HTERT RPE-1 (cell line): Measurements from ENCODE around the gene OTOG.

Experiments used
- in situ Hi-C: fragments of 300-500 bp; cut with MboI; formaldehyde crosslinking; loops from 4 replicates; pipeline ENCODE4 v1.14.3; 2020; ENCODE audit warnings: low sequenced_read_pairs

The OTOG gene

GRCh38 chr11:17558916-17559315 is 11.9 kb downstream of the OTOG start:
- in situ Hi-C loops, result no loop called here

DNA sequence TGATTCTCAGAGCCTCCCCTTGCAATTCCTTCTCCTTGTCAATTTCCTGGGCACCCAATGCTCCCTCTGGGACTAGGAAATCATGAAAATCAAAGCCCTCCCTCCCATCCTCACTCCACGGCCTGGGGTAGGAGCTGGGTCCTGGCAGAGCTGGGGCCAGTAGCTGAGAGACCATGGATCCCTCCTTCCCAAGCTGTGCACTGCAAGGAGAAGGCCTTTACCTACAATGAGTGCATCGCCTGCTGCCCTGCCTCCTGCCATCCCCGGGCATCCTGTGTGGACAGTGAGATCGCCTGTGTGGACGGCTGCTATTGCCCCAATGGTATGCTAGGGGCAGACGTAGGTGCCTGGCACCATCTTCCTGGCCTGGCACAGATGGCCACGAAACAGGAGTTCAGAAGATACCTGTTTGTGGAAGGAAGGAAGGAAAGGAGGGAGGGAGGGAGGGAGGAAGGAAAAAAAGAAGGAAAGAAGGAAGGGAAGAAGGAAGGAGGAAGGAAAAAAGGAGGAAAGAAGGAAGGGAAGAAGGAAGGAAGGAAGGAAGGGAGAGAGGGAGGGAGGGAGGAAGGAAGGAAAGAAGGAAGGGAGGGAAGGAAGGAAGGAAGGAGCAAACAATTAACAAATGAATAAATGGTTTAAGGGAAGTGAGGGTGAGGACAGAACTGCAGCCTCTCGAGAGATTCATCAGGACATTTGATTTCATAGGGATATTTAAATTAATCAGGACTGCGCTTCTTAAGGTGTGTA is 12.5 kb downstream of the OTOG start:
- in situ Hi-C loops, result no loop called here

DNA sequence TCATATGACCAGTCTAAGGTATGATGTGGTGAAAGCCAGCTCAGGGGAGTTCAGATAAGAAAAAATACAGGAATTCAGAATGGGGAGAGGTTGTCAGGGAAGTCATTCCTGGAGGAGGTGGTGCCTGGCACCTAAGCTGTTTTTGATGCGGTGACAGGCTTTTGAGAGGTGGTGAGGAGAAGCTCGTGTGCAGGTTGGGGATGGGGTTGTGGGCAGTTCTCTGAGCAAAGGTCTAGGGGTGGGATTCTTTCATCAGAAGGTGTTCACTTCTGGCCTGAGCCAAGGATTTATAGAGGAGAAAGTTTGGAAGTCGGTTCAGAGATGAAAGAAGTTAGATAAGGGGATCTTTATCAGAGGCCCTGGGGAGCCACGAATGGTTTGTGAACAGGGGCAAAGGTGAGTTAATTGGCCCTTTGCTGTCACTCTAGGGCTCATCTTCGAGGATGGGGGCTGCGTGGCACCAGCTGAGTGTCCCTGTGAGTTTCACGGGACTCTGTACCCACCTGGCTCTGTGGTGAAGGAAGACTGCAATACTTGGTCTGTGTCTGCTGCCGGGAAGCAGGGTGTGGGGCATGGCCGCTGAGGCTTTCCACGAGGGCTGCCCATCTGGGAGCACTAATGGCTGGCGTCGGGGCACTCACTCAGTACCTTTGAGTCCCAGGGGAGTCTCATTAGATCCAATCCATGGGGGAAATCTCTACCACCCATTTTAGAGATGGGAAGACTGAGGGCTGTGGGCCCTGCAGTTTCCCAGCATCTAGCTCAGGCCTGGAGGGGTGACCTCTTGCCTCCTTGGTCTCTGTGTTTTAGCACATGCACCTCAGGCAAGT is 13.4 kb downstream of the OTOG start:
- in situ Hi-C loops, result no loop called here

GRCh38 chr11:17561111-17561415 is 14.0 kb downstream of the OTOG start:
- in situ Hi-C loops, result no loop called here

DNA sequence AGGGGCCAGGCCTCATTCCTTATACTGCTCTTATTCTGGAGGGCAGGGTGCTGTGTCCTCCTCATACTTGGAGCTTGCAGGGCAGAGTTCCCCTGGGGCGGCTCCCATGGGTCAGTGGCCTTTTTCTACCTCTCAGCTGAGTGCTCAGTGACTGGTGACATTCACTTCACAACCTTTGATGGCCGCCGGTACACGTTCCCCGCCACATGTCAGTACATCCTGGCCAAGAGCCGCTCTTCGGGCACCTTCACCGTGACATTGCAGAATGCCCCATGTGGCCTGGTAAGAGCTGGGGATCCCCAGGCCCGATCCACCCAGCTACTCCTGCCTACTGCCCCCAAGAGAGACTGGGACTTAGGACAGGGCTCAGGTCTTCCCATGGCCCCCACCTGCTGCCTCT is 14.5 kb downstream of the OTOG start:
- in situ Hi-C loops, result no loop called here

GRCh38 chr11:17563231-17563646 is 16.2 kb downstream of the OTOG start:
- in situ Hi-C loops, result no loop called here

DNA sequence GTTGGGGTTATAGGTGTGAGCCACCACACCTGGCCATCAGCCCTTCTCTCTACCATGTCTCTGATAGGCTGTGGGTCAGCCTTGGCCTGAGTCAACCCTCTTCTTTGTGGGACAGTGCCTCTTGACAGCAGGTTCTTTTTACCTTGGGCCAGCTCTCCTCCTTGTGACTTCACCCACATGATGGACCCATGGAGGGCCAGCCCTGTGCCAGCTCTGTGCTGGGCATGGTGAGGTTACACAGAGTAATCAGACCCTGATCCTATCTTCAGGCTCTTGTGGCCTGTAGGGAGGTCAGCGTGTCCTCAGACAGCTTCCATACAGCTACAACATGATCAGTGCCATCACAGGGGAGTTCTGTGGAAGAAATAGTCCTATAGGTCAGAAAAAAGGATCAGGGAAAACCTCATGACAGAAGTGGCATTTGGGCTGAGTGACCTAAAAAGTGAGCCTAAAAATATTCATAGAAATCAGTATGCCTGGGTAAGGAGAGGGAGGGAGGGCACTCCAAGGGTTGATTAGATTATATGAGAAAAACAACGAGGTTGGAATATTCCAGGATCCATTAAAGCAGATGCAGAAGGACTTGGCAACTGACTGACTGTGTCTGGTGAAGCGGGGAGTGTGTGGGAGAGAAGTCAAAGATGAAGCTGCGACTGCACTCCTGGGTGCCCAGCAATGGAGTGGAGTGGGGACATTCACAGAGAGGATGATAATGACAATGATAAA is 17.1 kb downstream of the OTOG start:
- in situ Hi-C loops, result no loop called here

DNA sequence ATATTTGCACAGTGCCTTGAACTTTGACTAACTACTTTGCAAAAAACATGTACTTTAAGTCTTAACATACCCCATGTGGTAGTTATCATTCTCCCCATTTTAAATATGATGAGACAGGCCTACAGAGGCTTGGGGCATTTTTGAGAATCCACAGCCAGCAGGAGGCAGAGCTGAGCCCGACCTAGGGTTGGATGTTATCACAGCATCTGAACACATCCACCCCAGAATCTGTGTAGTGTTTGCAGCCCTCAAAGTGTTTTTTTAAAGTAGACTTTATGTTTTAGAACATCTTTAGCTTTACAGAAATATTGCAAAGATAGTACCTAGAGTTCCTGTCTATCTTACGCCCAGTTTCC is 17.6 kb downstream of the OTOG start:
- in situ Hi-C loops, result no loop called here

- in situ Hi-C loops, result no loop called here
These were observed 21.9 kb downstream of the OTOG start for GRCh38 chr11:17568944-17569343.

DNA sequence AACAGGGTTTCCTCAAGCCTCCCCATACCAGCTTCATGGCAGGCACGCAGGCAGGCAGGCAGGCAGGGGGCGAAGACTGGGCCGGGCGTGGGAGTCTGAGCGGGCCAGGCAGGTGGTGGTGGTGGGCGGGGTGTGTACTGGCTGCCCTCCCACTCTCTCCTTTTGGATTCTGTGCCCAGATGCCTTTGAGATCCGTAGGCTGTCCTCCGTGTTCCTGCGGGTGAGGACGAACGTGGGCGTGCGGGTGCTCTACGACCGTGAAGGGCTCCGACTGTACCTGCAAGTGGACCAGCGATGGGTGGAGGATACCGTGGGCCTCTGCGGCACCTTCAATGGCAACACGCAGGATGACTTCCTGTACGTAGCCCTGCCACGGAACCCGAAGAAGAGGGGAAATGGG is 23.0 kb downstream of the OTOG start:
- in situ Hi-C loops, result no loop called here

GRCh38 chr11:17571431-17572358 is 24.6 kb downstream of the OTOG start:
- in situ Hi-C loops, result no loop called here

GRCh38 chr11:17572359-17572690 is 25.3 kb downstream of the OTOG start:
- in situ Hi-C loops, result no loop called here

- in situ Hi-C loops, result no loop called here
These were observed 25.9 kb downstream of the OTOG start for GRCh38 chr11:17572791-17573460.

DNA sequence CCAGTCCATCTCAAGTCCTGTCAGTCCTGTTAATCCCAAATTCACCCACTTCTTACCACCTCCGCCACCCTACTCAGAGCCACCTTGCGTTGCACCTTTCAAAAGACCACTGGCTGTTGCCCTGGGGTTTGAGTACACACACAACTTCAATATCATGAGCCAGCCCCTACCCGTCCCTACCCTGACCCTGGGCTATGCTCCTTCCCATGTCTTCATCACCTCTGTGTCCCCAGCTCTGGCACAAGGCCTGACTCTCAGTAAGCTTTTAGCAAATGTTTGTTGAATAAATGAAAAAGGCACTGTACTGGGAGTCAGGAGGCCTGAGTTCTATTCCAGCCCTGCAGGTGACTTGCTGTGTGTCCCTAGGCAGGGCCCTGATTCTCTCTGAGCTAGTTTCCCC is 26.5 kb downstream of the OTOG start:
- in situ Hi-C loops, result no loop called here

DNA sequence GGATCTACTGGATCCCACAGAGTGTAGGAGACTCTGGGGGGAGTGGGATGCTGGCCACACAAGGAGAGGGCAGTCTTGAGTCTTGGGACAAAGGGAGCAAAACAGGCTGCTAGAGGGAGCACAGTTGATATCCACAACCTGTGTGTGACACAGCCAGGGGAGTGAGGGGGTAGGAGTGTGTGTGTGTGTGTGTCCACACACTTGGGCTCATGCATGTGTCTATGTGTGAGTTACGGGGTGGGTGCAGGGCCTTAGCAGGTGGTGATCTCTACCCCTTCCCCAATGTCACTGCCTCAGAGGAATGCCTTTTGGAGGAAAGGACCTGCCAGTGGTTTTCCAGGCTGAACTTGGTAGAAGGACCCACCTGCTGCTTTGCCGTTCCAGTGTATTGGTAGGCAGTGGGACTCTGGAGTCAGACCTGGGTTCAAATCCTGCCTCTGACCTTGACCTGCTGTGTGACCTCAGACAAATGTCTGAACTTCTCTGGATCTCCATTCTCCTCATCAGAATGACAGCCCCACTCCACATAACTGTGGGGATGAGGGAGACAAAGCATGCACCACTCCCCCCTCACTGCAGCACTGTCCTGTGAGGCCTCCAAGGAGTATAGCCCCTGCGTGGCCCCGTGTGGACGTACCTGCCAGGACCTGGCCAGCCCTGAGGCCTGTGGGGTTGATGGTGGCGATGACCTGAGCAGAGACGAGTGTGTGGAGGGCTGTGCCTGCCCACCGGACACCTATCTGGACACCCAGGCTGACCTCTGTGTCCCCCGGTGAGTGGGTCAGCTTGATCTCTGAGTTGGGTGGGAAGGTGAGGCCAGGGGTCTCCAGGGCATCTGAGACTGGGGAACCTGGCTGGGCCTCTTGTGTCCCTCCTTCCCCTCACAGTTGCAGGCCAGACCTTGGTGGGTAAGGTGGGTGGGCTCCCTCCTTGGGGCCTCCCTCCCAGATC is 27.4 kb downstream of the OTOG start:
- in situ Hi-C loops, result no loop called here

DNA sequence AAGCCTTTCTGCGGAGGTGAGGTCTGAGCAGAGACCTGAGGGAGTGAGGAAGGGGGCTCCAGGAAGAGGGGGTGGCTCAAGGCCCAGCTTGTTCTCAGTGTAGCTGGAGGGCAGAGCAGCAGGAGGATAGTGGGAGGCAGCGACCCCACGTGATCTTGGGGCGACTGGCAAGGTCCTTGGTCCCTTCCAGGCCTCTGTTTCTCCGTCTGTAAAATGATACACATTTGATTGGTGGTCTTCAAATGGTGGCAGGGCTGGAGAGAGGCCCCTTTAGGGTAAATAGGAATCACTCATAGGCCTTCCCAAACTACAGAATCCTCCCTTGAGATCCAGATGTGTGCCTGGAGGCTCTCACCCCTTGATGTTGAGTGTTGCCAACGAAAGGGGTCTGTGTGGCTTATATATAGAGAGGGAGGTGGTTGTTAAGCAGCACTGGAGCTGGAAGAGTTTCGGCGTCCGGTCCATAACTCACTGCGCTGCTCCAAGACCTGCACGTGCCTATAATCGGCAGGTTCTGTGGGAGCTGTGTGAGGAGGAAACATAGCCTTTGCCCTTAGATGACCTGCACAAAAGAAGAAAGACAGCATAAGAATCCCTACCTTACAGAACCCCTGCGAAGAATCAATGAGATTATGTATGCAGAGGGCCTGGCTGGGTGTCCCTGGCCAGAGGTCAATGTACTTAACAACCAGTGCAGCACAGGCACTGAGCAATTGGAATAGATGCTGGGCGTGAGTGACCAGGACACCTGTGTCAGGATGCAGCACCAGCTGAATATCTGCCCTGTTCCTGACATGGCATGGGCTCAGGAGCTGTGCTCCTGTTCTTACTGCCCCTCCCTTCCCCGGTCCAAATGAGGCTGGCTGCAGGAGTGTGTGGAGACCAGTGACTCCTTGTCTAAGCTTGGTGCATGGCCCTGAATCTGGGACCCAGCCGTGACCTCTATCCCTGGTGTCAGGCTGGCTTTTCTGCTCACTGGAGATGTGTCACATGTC is 28.7 kb downstream of the OTOG start:
- in situ Hi-C loops, result no loop called here

DNA sequence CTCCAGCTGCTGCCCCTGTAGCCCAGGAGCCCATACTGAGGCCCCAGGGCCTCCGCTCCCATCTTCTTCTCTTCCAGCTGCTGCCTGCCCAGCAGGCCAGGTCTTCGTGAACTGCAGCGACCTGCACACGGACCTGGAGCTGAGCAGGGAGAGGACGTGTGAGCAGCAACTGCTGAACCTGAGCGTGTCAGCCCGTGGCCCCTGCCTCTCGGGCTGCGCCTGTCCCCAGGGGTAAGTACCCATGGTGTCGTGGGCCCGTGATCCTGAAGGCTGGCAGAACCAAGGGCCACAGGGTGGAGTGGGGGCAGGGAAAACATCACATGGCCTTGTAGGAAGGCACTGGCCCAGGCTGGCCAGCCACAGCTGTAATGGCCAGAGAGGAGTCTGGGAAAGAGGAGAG is 31.2 kb downstream of the OTOG start:
- in situ Hi-C loops, result no loop called here

DNA sequence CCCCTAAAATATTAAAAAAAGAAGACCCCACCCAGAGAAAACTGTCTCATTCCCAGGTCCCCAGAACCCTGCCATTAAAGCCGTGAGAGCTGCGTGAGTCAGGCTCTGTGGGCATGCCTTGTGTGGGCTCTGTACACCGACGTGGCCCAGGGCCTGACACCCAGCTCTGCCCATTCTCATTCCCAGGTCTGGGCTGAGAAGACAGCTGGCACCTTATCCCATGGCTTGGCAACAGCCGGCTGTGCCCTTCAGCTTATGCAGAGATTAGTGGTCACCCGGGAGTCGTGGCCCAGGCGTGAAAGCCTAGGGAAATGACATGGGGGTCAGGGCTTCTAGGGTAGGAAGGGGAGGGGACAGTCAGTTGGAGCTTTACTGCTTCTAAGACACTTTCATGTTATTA is 31.9 kb downstream of the OTOG start:
- in situ Hi-C loops, result no loop called here
